SK-N-SH treated with all-trans-retinoic acid at 6 μM for 48 hours (cell line): Measurements from ENCODE around the gene KIAA0825.

Experiments
- ARNTL ChIP-seq: fragments of 450-650 bp; formaldehyde crosslinking; IDR thresholded peaks from 2 replicates; pipeline ENCODE4 v1.5.0; 2020; ENCODE audit warnings: low read depth, mild to moderate bottlenecking, moderate library complexity, borderline replicate concordance
- CREB5 ChIP-seq: fragments of 250-450 bp; sonication (Bioruptor Pico); IDR thresholded peaks from 2 replicates; pipeline ENCODE4 v1.5.1; 2020; ENCODE audit warnings: low read depth, mild to moderate bottlenecking, moderate library complexity
- RARB ChIP-seq: fragments of 250-450 bp; sonication (Bioruptor Pico); IDR thresholded peaks from 2 replicates; pipeline ENCODE4 v1.8.0; 2021; ENCODE audit warnings: mild to moderate bottlenecking, moderate library complexity

- TF ChIP-seq ARNTL (no peak), CREB5 (CRISPR knock-in tag) (no peak), RARB (CRISPR knock-in tag) (no peak)
Measured at GRCh38 chr5:94266170-94266569, 352.2 kb downstream of the KIAA0825 start.
